HCT116 (cell line): Measurements from ENCODE around the gene SLC37A4. TPM values are rescaled to one million over a fixed set of nuclear protein-coding genes. Genes with fewer than 3 reads are reported as not detected.

Source experiments
- ATAC-seq: fragments of 200-7000 bp; cut with Tn5 transposase; 2 replicates; pipeline ENCODE4 v1.9.1; 2020; ENCODE audit warnings: mild to moderate bottlenecking, moderate library complexity
- BruUV-seq: library from RNA; stranded (reverse); fragments of 400-500 nt; replicated peaks from 2 replicates; lab custom pipeline; 2021; lab: Mats Ljungman, UMichigan
- CTCF ChIA-PET: fragments of 300-600 bp; sonication (Branson Sonifier 250); formaldehyde crosslinking; loops from one replicate; lab custom pipeline; 2021; ENCODE audit warnings: antibody characterized with exemption; lab: Charles Lee
- POLR2A ChIA-PET: fragments of 300-600, 350-600 bp; sonication (Branson Sonifier 250); formaldehyde crosslinking; loops from one replicate; lab custom pipeline; 2021; ENCODE audit warnings: antibody characterized with exemption; lab: Charles Lee
- RAD21 ChIA-PET, 2 experiments: fragments of 300-600 bp; sonication (Branson Sonifier 250); formaldehyde crosslinking; loops; one replicate each; lab custom pipeline; 2023; ENCODE audit warnings: low total read pairs in 2 of 2; ENCODE audit not compliant: uncharacterized antibody in 2 of 2, unreplicated experiment in 2 of 2, low non-redundant PET in 1 of 2; lab: Charles Lee
- DNase-seq: peaks from one replicate; pipeline ENCODE4 v3.0.0-alpha.2; 2010; ENCODE audit warnings: low read depth, low spot score
- H2AFZ ChIP-seq: fragments of 200-600 bp; shearing (Covaris generic), sonication (generic); 2 replicates; pipeline ENCODE4 v1.6.1; 2017; ENCODE audit warnings: low read depth, mixed run types, mixed read lengths, antibody characterized with exemption, low read length; ENCODE audit not compliant: poor library complexity, severe bottlenecking
- H3K27ac ChIP-seq: 2 replicates; pipeline ENCODE4 v1.5.1; 2012; ENCODE audit warnings: low read depth, low read length
- H3K27me3 ChIP-seq: fragments of 200-600 bp; sonication (generic); 2 replicates; pipeline ENCODE4 v1.6.1; 2016; ENCODE audit warnings: mixed run types, low read length, mixed read lengths; ENCODE audit not compliant: insufficient read depth
- H3K36me3 ChIP-seq, 2 experiments: fragments of 200-500 bp in 1 of 2; fragments of 200-600 bp in 1 of 2; sonication (Bioruptor generic) in 1 of 2; sonication (generic) in 1 of 2; 2 replicates each; pipeline versions ENCODE4 v1.5.1 to v1.6.1; 2014 to 2016; ENCODE audit warnings: low read length in 2 of 2, inconsistent platforms in 1 of 2, mixed read lengths in 1 of 2, mixed run types in 1 of 2; ENCODE audit not compliant: insufficient read depth in 2 of 2, control insufficient read depth in 1 of 2
- H3K4me1 ChIP-seq, 2 experiments: fragments of 200-600 bp in 1 of 2; sonication (generic) in 1 of 2; 2 replicates each; pipeline versions ENCODE4 v1.5.1 to v1.6.1; 2012 to 2017; ENCODE audit warnings: low read length in 2 of 2, inconsistent platforms in 1 of 2, mild to moderate bottlenecking in 1 of 2, mixed read lengths in 1 of 2, mixed run types in 1 of 2, moderate library complexity in 1 of 2; ENCODE audit not compliant: insufficient read depth in 2 of 2, control insufficient read depth in 1 of 2
- H3K4me2 ChIP-seq: fragments of 200-600 bp; sonication (generic); 2 replicates; pipeline ENCODE4 v1.6.1; 2017; ENCODE audit warnings: mixed run types, low read length, mixed read lengths
- H3K4me3 ChIP-seq, 2 experiments: fragments of 200-600 bp in 1 of 2; sonication (generic) in 1 of 2; replicated peaks in 1 of 2; 2 replicates each; pipeline ENCODE4 v1.5.1; 2011 to 2016; ENCODE audit warnings: low read length in 2 of 2, control low read depth in 1 of 2, low read depth in 1 of 2, mild to moderate bottlenecking in 1 of 2, mixed read lengths in 1 of 2, mixed run types in 1 of 2
- H3K79me2 ChIP-seq: fragments of 200-600 bp; sonication (generic); 2 replicates; pipeline ENCODE4 v1.6.1; 2017; ENCODE audit warnings: mild to moderate bottlenecking, mixed run types, low read length, moderate library complexity, mixed read lengths; ENCODE audit not compliant: insufficient read depth
- H3K9ac ChIP-seq: fragments of 200-600 bp; sonication (generic); 2 replicates; pipeline ENCODE4 v1.6.1; 2016; ENCODE audit warnings: low read length, mixed read lengths
- H3K9me2 ChIP-seq: fragments of 200-600 bp; sonication (generic), shearing (Covaris generic); 2 replicates; pipeline ENCODE4 v1.6.1; 2017; ENCODE audit warnings: mixed run types, mild to moderate bottlenecking, moderate library complexity; ENCODE audit not compliant: insufficient read depth
- H3K9me3 ChIP-seq, 2 experiments: fragments of 200-500 bp in 1 of 2; fragments of 200-600 bp in 1 of 2; sonication (Bioruptor generic) in 1 of 2; sonication (generic) in 1 of 2; 2 replicates each; pipeline ENCODE4 v1.6.1; 2014 to 2017; ENCODE audit warnings: low read length in 2 of 2, mixed read lengths in 2 of 2, inconsistent platforms in 1 of 2, low read depth in 1 of 2, mild to moderate bottlenecking in 1 of 2, mixed run types in 1 of 2, moderate library complexity in 1 of 2; ENCODE audit not compliant: control insufficient read depth in 1 of 2, insufficient read depth in 1 of 2
- H4K20me1 ChIP-seq: fragments of 200-600 bp; sonication (generic), shearing (Covaris generic); 2 replicates; pipeline ENCODE4 v1.6.1; 2017; ENCODE audit warnings: mixed run types, mild to moderate bottlenecking, moderate library complexity; ENCODE audit not compliant: insufficient read depth
- CBX3 ChIP-seq: IDR thresholded peaks from 2 replicates; pipeline ENCODE4 v1.6.1; 2012; ENCODE audit warnings: low read depth
- EGR1 ChIP-seq: IDR thresholded peaks from 2 replicates; pipeline ENCODE4 v1.6.1; 2012; ENCODE audit warnings: low read depth
- ELF1 ChIP-seq: IDR thresholded peaks from 2 replicates; pipeline ENCODE4 v1.6.1; 2012; ENCODE audit warnings: low read depth, borderline replicate concordance
- POLR2AphosphoS5 ChIP-seq: IDR thresholded peaks from 2 replicates; pipeline ENCODE4 v1.6.1; 2011; ENCODE audit warnings: mild to moderate bottlenecking, low read depth, low read length, moderate library complexity
- RAD21 ChIP-seq: IDR thresholded peaks from 2 replicates; pipeline ENCODE4 v1.6.1; 2012; ENCODE audit warnings: low read depth, mild to moderate bottlenecking
- SP1 ChIP-seq: IDR thresholded peaks from 2 replicates; pipeline ENCODE4 v1.6.1; 2012; ENCODE audit warnings: low read depth
- SRF ChIP-seq: IDR thresholded peaks from 2 replicates; pipeline ENCODE4 v1.6.1; 2012; ENCODE audit warnings: low read depth
- TCF7L2 ChIP-seq: IDR thresholded peaks from 2 replicates; pipeline ENCODE4 v1.7.0; 2011; ENCODE audit warnings: borderline replicate concordance, inconsistent platforms; ENCODE audit not compliant: insufficient read depth, insufficient read length; ENCODE audit errors: extremely low read depth
- intact Hi-C: fragments of 100-400 bp; cut with micrococcal nuclease; formaldehyde crosslinking; loops from 2 replicates; pipeline ENCODE4 v1.10.0; 2022
- total RNA-seq: library from RNA; stranded (reverse); gene quantifications from one replicate; pipeline ENCODE4 v1.2.1, GENCODE V29; 2021; ENCODE audit not compliant: unreplicated experiment
- TF ChIP-seq, protein P1 (sequence below): IDR thresholded peaks from 2 replicates; pipeline ENCODE4 v1.6.1; 2012; ENCODE audit warnings: low read depth
- TF ChIP-seq, protein P2 (sequence below), 3 experiments: fragments of 200-600 bp in 1 of 3; sonication (generic) in 1 of 3; IDR thresholded peaks in 2 of 3; conservative IDR thresholded peaks in 1 of 3; 2 replicates each; pipeline ENCODE4 v1.5.1; 2012 to 2017; ENCODE audit warnings: low read depth in 2 of 3, low read length in 2 of 3, antibody characterized with exemption in 1 of 3, borderline replicate concordance in 1 of 3, control low read depth in 1 of 3, mild to moderate bottlenecking in 1 of 3, mixed read lengths in 1 of 3, mixed run types in 1 of 3, moderate library complexity in 1 of 3; ENCODE audit not compliant: insufficient read depth in 1 of 3
- TF ChIP-seq, protein P3 (sequence below): IDR thresholded peaks from 2 replicates; pipeline ENCODE4 v1.6.1; 2012
- TF ChIP-seq, protein P4 (sequence below): IDR thresholded peaks from 2 replicates; pipeline ENCODE4 v1.6.1; 2012

Gene SLC37A4
- total RNA-seq, 1 experiment from 2014 or later = 49.8 TPM

DNA sequence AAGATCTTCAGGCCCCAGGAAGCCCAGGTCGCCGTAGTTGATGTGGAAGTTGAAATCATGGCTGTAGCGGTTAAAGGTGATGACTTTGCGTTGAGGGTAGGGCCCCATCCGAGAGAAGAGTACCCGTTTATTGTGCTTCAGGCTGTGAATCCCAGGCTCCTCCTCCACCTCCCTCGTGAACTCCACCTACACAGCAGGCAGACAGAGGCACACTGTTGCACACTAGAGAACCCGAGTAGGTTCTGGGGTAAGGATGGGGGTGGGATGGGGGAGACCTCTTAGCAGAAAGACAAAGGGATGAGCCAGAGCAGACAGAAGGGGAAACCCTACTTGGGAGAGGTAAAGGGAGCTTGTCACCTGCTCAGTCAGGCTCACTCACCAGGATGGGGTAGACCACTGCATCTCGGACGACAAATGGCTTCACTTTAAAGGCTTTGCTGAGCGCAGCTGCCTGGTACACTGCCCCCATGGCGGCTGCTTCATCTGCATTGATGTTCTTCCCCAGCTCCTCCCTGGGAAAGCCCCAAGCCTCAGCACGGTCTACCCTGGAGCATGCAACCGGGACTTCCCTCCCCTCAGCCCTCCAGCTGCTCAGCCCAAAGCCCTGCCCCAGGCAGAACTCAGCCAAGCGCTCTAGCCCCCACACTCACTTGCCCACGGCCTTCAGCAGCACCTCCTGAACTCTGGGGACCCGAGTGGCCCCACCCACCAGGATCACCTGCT lies 20.9 kb upstream of the SLC37A4 start:
- CTCF ChIA-PET = no interaction called here
- POLR2A ChIA-PET = no interaction called here
- TF ChIP-seq CBX3 (no peak), TCF7L2 (no peak)
- Histone ChIP-seq H3K9me2 (no peaks in the 10 kb centered on the region), H3K27me3 (no peaks in the 10 kb centered on the region), H3K4me3 (no peak overlapping the region), H2AFZ (no peak overlapping the region), H4K20me1 (no peaks in the 10 kb centered on the region), H3K4me2 (no peak overlapping the region), H3K9me3 (no peaks in the 10 kb centered on the region), H3K27ac (no peak overlapping the region; the same call in 1 of the 2 replicates), H3K36me3 (peaks cover 57 to 65% of the 10 kb centered on the region in 2 experiments; a peak in 3 of 4 replicates), H3K9ac (no peak overlapping the region), H3K79me2 (peaks cover 18% of the 10 kb centered on the region), H3K4me1 (peaks cover 0 to 9% of the 10 kb centered on the region in 2 experiments; a peak in 3 of 4 replicates)
- RAD21 ChIA-PET = no interaction called here
- no peak for DNase-seq
- intact Hi-C loops = no loop called here
- BruUV-seq = no TSS peak
- ATAC-seq = no peak

DNA sequence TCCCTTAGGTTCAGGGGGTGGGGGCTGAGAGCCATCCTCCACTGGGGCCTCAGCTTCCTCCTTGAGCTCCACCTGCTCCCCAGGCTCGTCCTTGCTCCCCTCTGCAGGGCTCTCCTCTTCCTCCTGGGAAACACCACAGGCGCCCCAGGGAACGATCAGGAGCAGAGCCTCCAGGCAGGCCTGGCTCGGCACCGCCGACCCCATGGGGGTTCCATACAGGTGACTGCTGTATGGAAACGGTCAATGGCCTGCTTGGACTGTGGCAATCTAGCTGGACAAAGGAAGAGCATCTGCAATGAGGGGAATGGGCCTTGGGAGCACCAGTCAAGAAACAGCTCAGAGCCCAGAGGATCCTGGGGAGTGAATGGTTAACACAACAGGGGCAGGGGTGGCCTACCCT lies 18.4 kb upstream of the SLC37A4 start:
- BruUV-seq = no TSS peak
- no peak for DNase-seq
- Histone ChIP-seq H3K36me3 (peaks cover 53 to 61% of the 10 kb centered on the region in 2 experiments), H3K9me2 (no peaks in the 10 kb centered on the region), H3K4me1 (no peaks in the 10 kb centered on the region), H3K9ac (no peak overlapping the region), H2AFZ (no peak overlapping the region), H3K4me3 (no peak overlapping the region), H3K4me2 (no peak overlapping the region), H3K79me2 (no peaks in the 10 kb centered on the region; the same call in 1 of the 2 replicates), H3K9me3 (no peaks in the 10 kb centered on the region), H3K27me3 (no peaks in the 10 kb centered on the region), H3K27ac (no peak overlapping the region), H4K20me1 (no peaks in the 10 kb centered on the region)
- TF ChIP-seq POLR2AphosphoS5 (no peak), EGR1 (no peak), RAD21 (no peak), SRF (no peak), SP1 (no peak), ELF1 (no peak), CBX3 (no peak)
- TF ChIP-seq, protein P1, sequence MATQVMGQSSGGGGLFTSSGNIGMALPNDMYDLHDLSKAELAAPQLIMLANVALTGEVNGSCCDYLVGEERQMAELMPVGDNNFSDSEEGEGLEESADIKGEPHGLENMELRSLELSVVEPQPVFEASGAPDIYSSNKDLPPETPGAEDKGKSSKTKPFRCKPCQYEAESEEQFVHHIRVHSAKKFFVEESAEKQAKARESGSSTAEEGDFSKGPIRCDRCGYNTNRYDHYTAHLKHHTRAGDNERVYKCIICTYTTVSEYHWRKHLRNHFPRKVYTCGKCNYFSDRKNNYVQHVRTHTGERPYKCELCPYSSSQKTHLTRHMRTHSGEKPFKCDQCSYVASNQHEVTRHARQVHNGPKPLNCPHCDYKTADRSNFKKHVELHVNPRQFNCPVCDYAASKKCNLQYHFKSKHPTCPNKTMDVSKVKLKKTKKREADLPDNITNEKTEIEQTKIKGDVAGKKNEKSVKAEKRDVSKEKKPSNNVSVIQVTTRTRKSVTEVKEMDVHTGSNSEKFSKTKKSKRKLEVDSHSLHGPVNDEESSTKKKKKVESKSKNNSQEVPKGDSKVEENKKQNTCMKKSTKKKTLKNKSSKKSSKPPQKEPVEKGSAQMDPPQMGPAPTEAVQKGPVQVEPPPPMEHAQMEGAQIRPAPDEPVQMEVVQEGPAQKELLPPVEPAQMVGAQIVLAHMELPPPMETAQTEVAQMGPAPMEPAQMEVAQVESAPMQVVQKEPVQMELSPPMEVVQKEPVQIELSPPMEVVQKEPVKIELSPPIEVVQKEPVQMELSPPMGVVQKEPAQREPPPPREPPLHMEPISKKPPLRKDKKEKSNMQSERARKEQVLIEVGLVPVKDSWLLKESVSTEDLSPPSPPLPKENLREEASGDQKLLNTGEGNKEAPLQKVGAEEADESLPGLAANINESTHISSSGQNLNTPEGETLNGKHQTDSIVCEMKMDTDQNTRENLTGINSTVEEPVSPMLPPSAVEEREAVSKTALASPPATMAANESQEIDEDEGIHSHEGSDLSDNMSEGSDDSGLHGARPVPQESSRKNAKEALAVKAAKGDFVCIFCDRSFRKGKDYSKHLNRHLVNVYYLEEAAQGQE = no peak
- TF ChIP-seq, protein P2, sequence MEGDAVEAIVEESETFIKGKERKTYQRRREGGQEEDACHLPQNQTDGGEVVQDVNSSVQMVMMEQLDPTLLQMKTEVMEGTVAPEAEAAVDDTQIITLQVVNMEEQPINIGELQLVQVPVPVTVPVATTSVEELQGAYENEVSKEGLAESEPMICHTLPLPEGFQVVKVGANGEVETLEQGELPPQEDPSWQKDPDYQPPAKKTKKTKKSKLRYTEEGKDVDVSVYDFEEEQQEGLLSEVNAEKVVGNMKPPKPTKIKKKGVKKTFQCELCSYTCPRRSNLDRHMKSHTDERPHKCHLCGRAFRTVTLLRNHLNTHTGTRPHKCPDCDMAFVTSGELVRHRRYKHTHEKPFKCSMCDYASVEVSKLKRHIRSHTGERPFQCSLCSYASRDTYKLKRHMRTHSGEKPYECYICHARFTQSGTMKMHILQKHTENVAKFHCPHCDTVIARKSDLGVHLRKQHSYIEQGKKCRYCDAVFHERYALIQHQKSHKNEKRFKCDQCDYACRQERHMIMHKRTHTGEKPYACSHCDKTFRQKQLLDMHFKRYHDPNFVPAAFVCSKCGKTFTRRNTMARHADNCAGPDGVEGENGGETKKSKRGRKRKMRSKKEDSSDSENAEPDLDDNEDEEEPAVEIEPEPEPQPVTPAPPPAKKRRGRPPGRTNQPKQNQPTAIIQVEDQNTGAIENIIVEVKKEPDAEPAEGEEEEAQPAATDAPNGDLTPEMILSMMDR (IDR thresholded peaks at IDR 0.05 in 2 of 3, conservative IDR thresholded peaks at IDR 0.05 in 1 of 3; ENCODE audit: borderline replicate concordance in 1 of 3, insufficient read depth in 1 of 3, low read depth in 2 of 3, low read length in 2 of 3) = no peak
- TF ChIP-seq, protein P3, sequence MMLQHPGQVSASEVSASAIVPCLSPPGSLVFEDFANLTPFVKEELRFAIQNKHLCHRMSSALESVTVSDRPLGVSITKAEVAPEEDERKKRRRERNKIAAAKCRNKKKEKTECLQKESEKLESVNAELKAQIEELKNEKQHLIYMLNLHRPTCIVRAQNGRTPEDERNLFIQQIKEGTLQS = no peak
- TF ChIP-seq, protein P4, sequence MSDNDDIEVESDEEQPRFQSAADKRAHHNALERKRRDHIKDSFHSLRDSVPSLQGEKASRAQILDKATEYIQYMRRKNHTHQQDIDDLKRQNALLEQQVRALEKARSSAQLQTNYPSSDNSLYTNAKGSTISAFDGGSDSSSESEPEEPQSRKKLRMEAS = no peak
- RAD21 ChIA-PET = no interaction called here
- ATAC-seq = no peak
- CTCF ChIA-PET = no interaction called here
- POLR2A ChIA-PET = no interaction called here
- intact Hi-C loops = no loop called here
